Astrocyte (in vitro differentiated cells and primary cell): ENCODE results near the gene CDKAL1. TPM values are rescaled to one million over a fixed set of nuclear protein-coding genes. Genes with fewer than 3 reads are reported as not detected.

Experiments used
- DNase-seq: peaks from one replicate; pipeline ENCODE4 v3.0.0-alpha.2; 2010; ENCODE audit warnings: low read depth
- FAIRE-seq: peaks from 2 replicates; lab custom pipeline; 2011; peaks lifted over from hg19 to GRCh38; lab: Jason Lieb, UNC
- H2AFZ ChIP-seq: 2 replicates; pipeline ENCODE4 v1.6.0; 2012; ENCODE audit warnings: low read depth, low read length, inconsistent platforms
- H3K27ac ChIP-seq: 2 replicates; pipeline ENCODE4 v1.5.1; 2011; ENCODE audit warnings: low read depth, low read length, inconsistent platforms
- H3K27me3 ChIP-seq: 2 replicates; pipeline ENCODE4 v1.6.0; 2011; ENCODE audit warnings: low read length, inconsistent platforms; ENCODE audit not compliant: insufficient read depth
- H3K36me3 ChIP-seq: 2 replicates; pipeline ENCODE4 v1.5.1; 2011; ENCODE audit warnings: low read length, inconsistent platforms; ENCODE audit not compliant: insufficient read depth
- H3K4me1 ChIP-seq: 2 replicates; pipeline ENCODE4 v1.5.1; 2011; ENCODE audit warnings: low read length, inconsistent platforms; ENCODE audit not compliant: insufficient read depth
- H3K4me2 ChIP-seq: 2 replicates; pipeline ENCODE4 v1.6.0; 2012; ENCODE audit warnings: low read length, inconsistent platforms
- H3K4me3 ChIP-seq: 2 replicates; pipeline ENCODE4 v1.5.1; 2011; ENCODE audit warnings: low read depth, mild to moderate bottlenecking, low read length, inconsistent platforms; ENCODE audit not compliant: insufficient read depth
- H3K79me2 ChIP-seq: 2 replicates; pipeline ENCODE4 v1.6.0; 2012; ENCODE audit warnings: mild to moderate bottlenecking, low read length, inconsistent platforms; ENCODE audit not compliant: insufficient read depth
- H3K9ac ChIP-seq: 2 replicates; pipeline ENCODE4 v1.6.0; 2012; ENCODE audit warnings: mild to moderate bottlenecking, low read length, inconsistent platforms
- H3K9me3 ChIP-seq: 2 replicates; pipeline ENCODE4 v1.5.1; 2012; ENCODE audit warnings: low read depth, mild to moderate bottlenecking, low read length, inconsistent platforms; ENCODE audit not compliant: insufficient read depth
- H4K20me1 ChIP-seq: 2 replicates; pipeline ENCODE4 v1.6.0; 2012; ENCODE audit warnings: low read length, inconsistent platforms; ENCODE audit not compliant: insufficient read depth
- H3K27ac Mint-ChIP-seq: one replicate; pipeline ENCODE4 v1.8.0; 2021; ENCODE audit warnings: mild to moderate bottlenecking, mixed read lengths; ENCODE audit not compliant: unreplicated experiment
- H3K27me3 Mint-ChIP-seq: one replicate; pipeline ENCODE4 v1.8.0; 2021; ENCODE audit warnings: low read depth, mixed read lengths; ENCODE audit not compliant: unreplicated experiment
- H3K36me3 Mint-ChIP-seq: one replicate; pipeline ENCODE4 v1.8.0; 2021; ENCODE audit warnings: low read depth, mixed read lengths; ENCODE audit not compliant: unreplicated experiment
- H3K4me1 Mint-ChIP-seq: one replicate; pipeline ENCODE4 v1.8.0; 2021; ENCODE audit warnings: low read depth, mixed read lengths; ENCODE audit not compliant: unreplicated experiment
- H3K4me3 Mint-ChIP-seq: one replicate; pipeline ENCODE4 v1.8.0; 2021; ENCODE audit warnings: mild to moderate bottlenecking, moderate library complexity, mixed read lengths; ENCODE audit not compliant: unreplicated experiment
- H3K9me3 Mint-ChIP-seq: one replicate; pipeline ENCODE4 v1.8.0; 2021; ENCODE audit warnings: mild to moderate bottlenecking, mixed read lengths; ENCODE audit not compliant: unreplicated experiment
- EZH2 ChIP-seq: IDR thresholded peaks from 2 replicates; pipeline ENCODE4 v1.6.1; 2012; ENCODE audit warnings: mild to moderate bottlenecking, low read length, inconsistent platforms; ENCODE audit not compliant: insufficient read depth
- total RNA-seq: library from RNA; stranded (reverse); gene quantifications from 2 replicates; pipeline ENCODE4 v1.2.1, GENCODE V29; 2021
- TF ChIP-seq, protein P1 (sequence below): IDR thresholded peaks from 2 replicates; pipeline ENCODE4 v1.5.1; 2011; ENCODE audit warnings: low read depth, mild to moderate bottlenecking, inconsistent platforms, low read length, moderate library complexity; ENCODE audit not compliant: insufficient read depth

The CDKAL1 gene
- total RNA-seq, 1 donor from 2014 or later = 13.7 TPM

DNA sequence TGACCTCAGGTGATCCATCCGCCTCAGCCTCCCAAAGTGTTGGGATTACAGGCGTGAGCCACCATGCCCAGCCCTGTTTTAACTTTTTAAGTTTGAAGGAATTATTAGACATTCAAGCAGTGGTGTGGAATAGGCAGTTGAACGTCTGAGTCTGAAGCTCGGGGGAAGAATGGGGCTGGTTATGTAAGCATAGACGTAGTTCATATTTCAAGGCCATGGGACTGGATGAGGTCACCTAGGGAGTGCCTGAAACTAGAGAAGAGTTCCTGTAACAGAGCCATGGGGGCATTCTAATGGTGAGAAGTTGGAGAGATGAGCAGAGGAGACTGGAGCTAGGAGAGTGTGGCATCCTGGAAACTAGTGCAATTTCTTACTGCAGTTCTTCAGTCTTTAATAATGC lies 6.4 kb downstream of the CDKAL1 start:
- Mint-ChIP-seq H3K27me3 (no peaks in the 10 kb centered on the region), H3K36me3 (peaks cover 6% of the 10 kb centered on the region), H3K4me3 (no peak overlapping the region), H3K4me1 (peaks cover 16% of the 10 kb centered on the region), H3K27ac (no peak overlapping the region), H3K9me3 (no peaks in the 10 kb centered on the region)
- Histone ChIP-seq H3K4me3 (no peak overlapping the region), H3K27me3 (no peaks in the 10 kb centered on the region), H3K27ac (no peak overlapping the region), H3K4me1 (peaks cover 6% of the 10 kb centered on the region), H3K9ac (no peak overlapping the region), H4K20me1 (peaks cover 24% of the 10 kb centered on the region), H3K36me3 (peaks cover 2% of the 10 kb centered on the region), H3K4me2 (no peak overlapping the region), H3K9me3 (no peaks in the 10 kb centered on the region), H3K79me2 (peaks cover 46% of the 10 kb centered on the region), H2AFZ (no peak overlapping the region)
- DNase-seq = no peak
- FAIRE-seq = no peak
- TF ChIP-seq, protein P1, sequence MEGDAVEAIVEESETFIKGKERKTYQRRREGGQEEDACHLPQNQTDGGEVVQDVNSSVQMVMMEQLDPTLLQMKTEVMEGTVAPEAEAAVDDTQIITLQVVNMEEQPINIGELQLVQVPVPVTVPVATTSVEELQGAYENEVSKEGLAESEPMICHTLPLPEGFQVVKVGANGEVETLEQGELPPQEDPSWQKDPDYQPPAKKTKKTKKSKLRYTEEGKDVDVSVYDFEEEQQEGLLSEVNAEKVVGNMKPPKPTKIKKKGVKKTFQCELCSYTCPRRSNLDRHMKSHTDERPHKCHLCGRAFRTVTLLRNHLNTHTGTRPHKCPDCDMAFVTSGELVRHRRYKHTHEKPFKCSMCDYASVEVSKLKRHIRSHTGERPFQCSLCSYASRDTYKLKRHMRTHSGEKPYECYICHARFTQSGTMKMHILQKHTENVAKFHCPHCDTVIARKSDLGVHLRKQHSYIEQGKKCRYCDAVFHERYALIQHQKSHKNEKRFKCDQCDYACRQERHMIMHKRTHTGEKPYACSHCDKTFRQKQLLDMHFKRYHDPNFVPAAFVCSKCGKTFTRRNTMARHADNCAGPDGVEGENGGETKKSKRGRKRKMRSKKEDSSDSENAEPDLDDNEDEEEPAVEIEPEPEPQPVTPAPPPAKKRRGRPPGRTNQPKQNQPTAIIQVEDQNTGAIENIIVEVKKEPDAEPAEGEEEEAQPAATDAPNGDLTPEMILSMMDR = no peak
- TF ChIP-seq EZH2 = no peak

DNA sequence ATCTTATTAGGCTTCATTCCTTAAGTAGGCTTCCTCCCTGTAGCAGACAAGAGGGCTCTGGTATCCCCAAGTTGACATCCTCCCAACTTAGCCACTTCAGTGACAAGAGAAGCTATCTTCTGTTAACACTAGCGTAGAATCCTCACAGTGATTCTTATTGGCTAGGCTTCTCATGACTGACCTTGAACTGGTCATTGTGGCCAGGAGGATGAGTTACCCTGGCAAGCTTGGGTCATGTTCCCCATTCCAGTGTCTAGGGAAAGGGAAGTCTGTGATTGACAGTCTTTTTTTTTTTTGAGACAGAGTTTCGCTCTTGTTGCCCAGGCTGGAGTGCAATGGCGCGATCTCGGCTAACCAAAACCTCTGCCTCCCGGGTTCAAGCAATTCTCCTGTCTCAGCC lies 7.1 kb downstream of the CDKAL1 start:
- Histone ChIP-seq H3K4me3 (no peak overlapping the region), H3K36me3 (peaks cover 2% of the 10 kb centered on the region), H3K4me1 (peaks cover 6% of the 10 kb centered on the region), H3K27me3 (no peaks in the 10 kb centered on the region), H3K4me2 (no peak overlapping the region), H4K20me1 (peaks cover 24% of the 10 kb centered on the region), H3K9ac (no peak overlapping the region), H3K79me2 (peaks cover 40% of the 10 kb centered on the region), H2AFZ (no peak overlapping the region), H3K27ac (no peak overlapping the region), H3K9me3 (no peaks in the 10 kb centered on the region)
- DNase-seq = no peak
- Mint-ChIP-seq H3K36me3 (peaks cover 8% of the 10 kb centered on the region), H3K27me3 (no peaks in the 10 kb centered on the region), H3K4me1 (peaks cover 16% of the 10 kb centered on the region), H3K9me3 (no peaks in the 10 kb centered on the region), H3K4me3 (no peak overlapping the region), H3K27ac (no peak overlapping the region)
- no peak for TF ChIP-seq EZH2
- no peak for FAIRE-seq

DNA sequence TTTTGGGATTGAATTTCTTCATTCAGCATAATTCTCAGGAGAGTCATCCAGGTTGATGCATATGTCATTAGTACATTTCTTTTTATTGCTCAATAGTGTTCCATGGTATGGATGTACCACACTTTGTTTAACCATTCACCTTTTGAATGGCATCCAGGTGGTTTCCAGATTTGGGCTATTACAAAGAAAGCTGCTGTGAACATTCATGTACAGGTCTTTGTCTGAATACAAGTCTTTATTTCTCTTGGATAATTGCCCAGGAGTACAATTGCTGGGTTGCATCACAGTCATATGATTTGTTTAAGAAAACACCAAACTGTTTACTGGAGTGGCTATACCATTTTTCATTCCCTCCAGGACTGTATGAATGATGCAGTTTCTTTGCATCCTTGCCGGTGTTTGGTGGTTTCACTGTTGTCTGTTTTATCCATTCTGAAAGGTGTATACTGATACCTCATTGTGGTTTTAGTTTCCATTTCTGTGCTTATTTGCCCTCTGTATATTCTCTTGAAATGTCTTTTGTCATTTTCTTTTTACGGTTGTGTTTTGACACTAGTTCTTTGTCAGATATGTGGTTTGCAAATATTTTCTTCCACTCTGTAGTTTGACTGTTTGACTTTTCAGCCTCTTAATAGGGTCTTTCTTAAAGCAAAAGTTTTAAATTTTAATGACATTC lies 8.8 kb downstream of the CDKAL1 start:
- H3K36me3 ChIP-seq = peaks cover 2% of the 10 kb centered on the region
- peak overlapping the region; percentile 57 for H3K27ac ChIP-seq
- Mint-ChIP-seq H3K9me3 (no peaks in the 10 kb centered on the region), H3K4me3 (no peak overlapping the region), H3K27ac (no peak overlapping the region), H3K27me3 (no peaks in the 10 kb centered on the region), H3K36me3 (peaks cover 12% of the 10 kb centered on the region), H3K4me1 (peaks cover 13% of the 10 kb centered on the region)
- peaks cover 6% of the 10 kb centered on the region for H3K4me1 ChIP-seq
- H3K9ac ChIP-seq = peak overlapping the region; percentile 41
- no peak overlapping the region for H3K4me3 ChIP-seq
- H4K20me1 ChIP-seq = peaks cover 24% of the 10 kb centered on the region
- H2AFZ ChIP-seq = no peak overlapping the region
- FAIRE-seq = no peak
- no peak for TF ChIP-seq EZH2
- TF ChIP-seq, protein P1 = no peak
- H3K79me2 ChIP-seq = peaks cover 36% of the 10 kb centered on the region
- peak overlapping the region; percentile 41 for H3K4me2 ChIP-seq
- peak; percentile 87 for DNase-seq
- no peaks in the 10 kb centered on the region for H3K9me3 ChIP-seq
- no peaks in the 10 kb centered on the region for H3K27me3 ChIP-seq
